Esophagus squamous epithelium (tissue), 4 donors: ENCODE measurements around the gene MGST2. TPM values are rescaled to one million over a fixed set of nuclear protein-coding genes. Genes with fewer than 3 reads are reported as not detected.

Source experiments
- total RNA-seq, 4 donors: library from RNA; depleted of rRNA; stranded (reverse); fragments of >200 nt; gene quantifications; one replicate each; pipeline ENCODE4 v1.1.0, GENCODE V29; 2016

Gene MGST2
- total RNA-seq, 4 donors from 2014 or later = 105 to 209 (median 158) TPM

Other genes starting within 250 kb of the MGST2 start
- gene RAB33B, start 211.7 kb upstream of the MGST2 start, total RNA-seq = 1 to 10 TPM; 3.4 to 9.2 (median 6.6) TPM
- 10 to 100 TPM; 23.4 to 50.7 (median 39.6) TPM for gene SETD7, start 109.6 kb upstream of the MGST2 start, total RNA-seq